ENCODE data around the gene DAB2IP.

Gene DAB2IP

DNA sequence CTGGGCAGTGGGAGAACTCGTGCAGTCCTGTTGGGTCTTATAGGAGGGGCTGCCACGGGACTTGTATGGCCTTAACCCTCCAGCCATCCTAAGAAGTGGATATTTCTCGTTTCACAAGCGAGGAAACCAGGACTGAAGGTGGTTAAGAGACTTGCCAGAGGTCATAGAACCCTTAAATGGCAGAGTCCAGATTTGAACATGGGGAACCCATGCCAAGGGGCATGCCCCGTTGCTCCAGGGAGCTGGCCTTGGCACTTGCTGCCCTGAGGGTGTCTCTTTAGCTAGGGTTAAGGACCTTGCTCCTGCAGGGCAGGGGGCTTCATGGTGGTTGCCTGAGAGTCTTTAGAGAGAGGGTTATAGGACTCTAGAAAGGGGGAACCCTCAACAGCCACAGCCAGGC, 63.4 kb downstream of the DAB2IP start:
- Histone ChIP-seq H3K9me3 (ENCODE audit: insufficient read depth, low read depth, low read length) (no peaks in the 10 kb centered on the region), H3K36me3 (ENCODE audit: insufficient read depth, low read length) (peaks cover 4% of the 10 kb centered on the region; the same call in 1 of the 2 replicates), H3K9me2 (replicated peaks; ENCODE audit: low read depth, low read length) (no peaks in the 10 kb centered on the region), H3K27me3 (ENCODE audit: insufficient read depth, low read length, poor library complexity, severe bottlenecking) (no peaks in the 10 kb centered on the region), H3K79me2 (ENCODE audit: insufficient read depth, low read length) (peaks cover 90% of the 10 kb centered on the region; the same call in 1 of the 2 replicates), H3K4me1 (ENCODE audit: insufficient read depth, low read length, poor library complexity, severe bottlenecking) (peaks cover 10% of the 10 kb centered on the region), H3K4me2 (ENCODE audit: low read depth, low read length, poor library complexity, severe bottlenecking) (no peak overlapping the region), H3K9ac (ENCODE audit: low read depth, low read length, poor library complexity, severe bottlenecking) (no peak overlapping the region), H3F3A (ENCODE audit: low read depth) (no peaks in the 10 kb centered on the region), H3K4me3 (ENCODE audit: low read length, poor library complexity, severe bottlenecking) (no peak overlapping the region), H4K20me1 (ENCODE audit: insufficient read depth, low read length, poor library complexity, severe bottlenecking) (no peaks in the 10 kb centered on the region), H2AFZ (ENCODE audit: low read length) (no peak overlapping the region)
- TF ChIP-seq, protein P1, sequence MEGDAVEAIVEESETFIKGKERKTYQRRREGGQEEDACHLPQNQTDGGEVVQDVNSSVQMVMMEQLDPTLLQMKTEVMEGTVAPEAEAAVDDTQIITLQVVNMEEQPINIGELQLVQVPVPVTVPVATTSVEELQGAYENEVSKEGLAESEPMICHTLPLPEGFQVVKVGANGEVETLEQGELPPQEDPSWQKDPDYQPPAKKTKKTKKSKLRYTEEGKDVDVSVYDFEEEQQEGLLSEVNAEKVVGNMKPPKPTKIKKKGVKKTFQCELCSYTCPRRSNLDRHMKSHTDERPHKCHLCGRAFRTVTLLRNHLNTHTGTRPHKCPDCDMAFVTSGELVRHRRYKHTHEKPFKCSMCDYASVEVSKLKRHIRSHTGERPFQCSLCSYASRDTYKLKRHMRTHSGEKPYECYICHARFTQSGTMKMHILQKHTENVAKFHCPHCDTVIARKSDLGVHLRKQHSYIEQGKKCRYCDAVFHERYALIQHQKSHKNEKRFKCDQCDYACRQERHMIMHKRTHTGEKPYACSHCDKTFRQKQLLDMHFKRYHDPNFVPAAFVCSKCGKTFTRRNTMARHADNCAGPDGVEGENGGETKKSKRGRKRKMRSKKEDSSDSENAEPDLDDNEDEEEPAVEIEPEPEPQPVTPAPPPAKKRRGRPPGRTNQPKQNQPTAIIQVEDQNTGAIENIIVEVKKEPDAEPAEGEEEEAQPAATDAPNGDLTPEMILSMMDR (conservative IDR thresholded peaks at IDR 0.05; ENCODE audit: low read length) = 0 out of 2 replicates have a peak, but pooled peaks have one; percentile 2
- no peak for TF ChIP-seq EZH2phosphoT487 (IDR thresholded peaks at IDR 0.05; ENCODE audit: borderline replicate concordance)

DNA sequence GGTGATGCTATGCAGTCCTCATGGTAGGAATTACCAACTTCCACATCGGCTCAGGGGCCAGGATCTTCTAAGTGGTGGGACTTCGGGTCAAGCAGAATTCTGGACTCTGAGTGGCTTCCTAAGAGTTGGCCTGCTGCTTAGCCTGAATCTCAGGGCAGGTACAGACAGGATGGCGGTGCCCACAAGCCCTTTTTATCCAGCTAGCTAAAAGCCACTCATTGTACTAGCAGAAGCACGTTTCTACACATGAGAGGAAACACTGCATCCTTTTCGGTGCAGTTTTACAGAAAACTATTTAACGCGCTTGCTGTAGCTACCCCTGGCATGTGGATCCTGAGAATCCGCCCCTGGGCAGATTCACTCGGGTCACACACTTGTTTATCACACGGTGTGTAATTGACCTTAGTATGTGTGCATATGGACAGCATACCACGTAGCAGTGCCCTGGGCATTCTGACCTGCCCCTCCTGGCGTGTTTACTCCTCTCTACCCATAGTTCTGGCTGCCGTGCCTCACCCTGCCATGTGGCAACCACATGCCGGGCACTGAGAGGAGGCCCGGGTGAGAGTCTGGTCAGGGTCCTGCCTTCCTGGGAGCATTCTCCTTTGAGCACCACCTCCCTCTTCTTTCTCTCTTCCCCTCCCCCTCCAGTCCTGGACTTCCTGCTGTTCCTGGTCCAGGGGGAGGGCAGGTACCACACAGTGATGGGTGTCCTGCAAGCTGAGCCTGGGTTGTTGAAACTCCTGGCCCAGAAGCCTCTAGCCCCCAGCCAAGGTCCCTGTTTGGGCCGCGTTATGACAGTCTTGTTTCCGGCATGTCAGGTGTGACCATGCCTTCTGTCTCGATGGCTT, 65.9 kb downstream of the DAB2IP start:
- Histone ChIP-seq H3K4me1 (ENCODE audit: insufficient read depth, low read length, poor library complexity, severe bottlenecking) (peaks cover 14% of the 10 kb centered on the region), H3K9ac (ENCODE audit: low read depth, low read length, poor library complexity, severe bottlenecking) (no peak overlapping the region), H4K20me1 (ENCODE audit: insufficient read depth, low read length, poor library complexity, severe bottlenecking) (no peaks in the 10 kb centered on the region), H2AFZ (ENCODE audit: low read length) (no peak overlapping the region), H3K27me3 (ENCODE audit: insufficient read depth, low read length, poor library complexity, severe bottlenecking) (no peaks in the 10 kb centered on the region), H3K36me3 (ENCODE audit: insufficient read depth, low read length) (peaks cover 4% of the 10 kb centered on the region; the same call in 1 of the 2 replicates), H3K9me3 (ENCODE audit: insufficient read depth, low read depth, low read length) (no peaks in the 10 kb centered on the region), H3K79me2 (ENCODE audit: insufficient read depth, low read length) (peaks cover 82% of the 10 kb centered on the region; the same call in 1 of the 2 replicates), H3K4me3 (ENCODE audit: low read length, poor library complexity, severe bottlenecking) (no peak overlapping the region), H3F3A (ENCODE audit: low read depth) (no peaks in the 10 kb centered on the region), H3K9me2 (replicated peaks; ENCODE audit: low read depth, low read length) (no peaks in the 10 kb centered on the region), H3K4me2 (ENCODE audit: low read depth, low read length, poor library complexity, severe bottlenecking) (no peak overlapping the region)
- TF ChIP-seq, protein P1 (conservative IDR thresholded peaks at IDR 0.05; ENCODE audit: low read length) = no peak
- no peak for TF ChIP-seq EZH2phosphoT487 (IDR thresholded peaks at IDR 0.05; ENCODE audit: borderline replicate concordance)

DNA sequence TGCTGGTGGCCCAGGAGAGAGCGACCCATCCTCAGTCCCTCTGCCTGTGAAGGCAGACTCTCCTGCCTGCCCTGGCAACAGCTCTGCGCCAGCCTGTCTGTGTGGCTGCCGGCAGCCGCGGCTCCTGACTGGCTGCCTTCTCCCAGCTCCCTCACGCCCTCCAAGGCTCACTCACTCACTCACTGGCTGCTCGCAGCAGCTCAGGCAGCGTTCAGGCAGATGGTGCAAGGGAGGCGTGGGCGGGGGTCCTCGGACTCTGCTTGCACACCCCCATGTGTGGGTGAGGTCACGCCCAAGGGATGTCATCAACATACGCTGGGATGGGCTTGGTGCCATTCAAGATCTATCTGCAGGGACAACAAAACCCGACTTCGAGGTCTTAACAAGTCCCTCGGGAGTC, 66.7 kb downstream of the DAB2IP start:
- Histone ChIP-seq H4K20me1 (ENCODE audit: insufficient read depth, low read length, poor library complexity, severe bottlenecking) (no peaks in the 10 kb centered on the region), H2AFZ (ENCODE audit: low read length) (no peak overlapping the region), H3K9me3 (ENCODE audit: insufficient read depth, low read depth, low read length) (no peaks in the 10 kb centered on the region), H3K4me2 (ENCODE audit: low read depth, low read length, poor library complexity, severe bottlenecking) (no peak overlapping the region), H3F3A (ENCODE audit: low read depth) (no peaks in the 10 kb centered on the region), H3K4me1 (ENCODE audit: insufficient read depth, low read length, poor library complexity, severe bottlenecking) (peaks cover 22% of the 10 kb centered on the region), H3K4me3 (ENCODE audit: low read length, poor library complexity, severe bottlenecking) (no peak overlapping the region), H3K27me3 (ENCODE audit: insufficient read depth, low read length, poor library complexity, severe bottlenecking) (no peaks in the 10 kb centered on the region), H3K9me2 (replicated peaks; ENCODE audit: low read depth, low read length) (no peaks in the 10 kb centered on the region), H3K9ac (ENCODE audit: low read depth, low read length, poor library complexity, severe bottlenecking) (no peak overlapping the region), H3K36me3 (ENCODE audit: insufficient read depth, low read length) (peaks cover 4% of the 10 kb centered on the region; the same call in 1 of the 2 replicates), H3K79me2 (ENCODE audit: insufficient read depth, low read length) (peaks cover 82% of the 10 kb centered on the region; the same call in 1 of the 2 replicates)
- no peak for TF ChIP-seq EZH2phosphoT487 (IDR thresholded peaks at IDR 0.05; ENCODE audit: borderline replicate concordance)
- TF ChIP-seq, protein P1 (conservative IDR thresholded peaks at IDR 0.05; ENCODE audit: low read length) = no peak
